Right lung (tissue), 10 donors: ENCODE measurements around the gene RTL1. TPM values are rescaled to one million over a fixed set of nuclear protein-coding genes. Genes with fewer than 3 reads are reported as not detected.
A peak's percentile ranks its signal among the peaks of the same experiment; 100 is the strongest.

ENCODE experiments used
- DNase-seq, 2 donors: peaks; one replicate each; pipeline ENCODE4 v3.0.0-alpha.2; 2013
- long read RNA-seq, 8 donors: transcript quantifications; one replicate each; lab custom pipeline, GENCODE V29; 2026
- polyA plus RNA-seq, 5 donors: library from polyadenylated mRNA; unstranded; fragments of 120-200 nt; gene quantifications; one replicate each; pipeline versions ENCODE4 v1.2.1 to v1.2.3, GENCODE V29; 2013; ENCODE audit warnings: inconsistent platforms in 1 of 5, low replicate concordance in 1 of 5; ENCODE audit not compliant: insufficient read length in 5 of 5, insufficient read depth in 1 of 5

The RTL1 gene
- polyA plus RNA-seq = 1 to 10 TPM in 1 of 5 donors, under 1 TPM in 4; 0.07 to 2.4 (median 0.11) TPM
- long read RNA-seq, donor 1 = 0 reads
- long read RNA-seq, donor 2 = 0 reads
- long read RNA-seq, donor 3, full-length matches to known transcripts = 1 of 1 reads
- long read RNA-seq, donor 3, partial matches to known transcripts = 0 of 1 reads
- long read RNA-seq, donor 3, other reads (novel, unspliced or antisense) = 0 of 1 reads
- long read RNA-seq, donor 4 = 0 reads
- long read RNA-seq, donor 5 = 0 reads
- long read RNA-seq, donor 6 = 0 reads
- long read RNA-seq, donor 7, full-length matches to known transcripts = 1 of 1 reads
- long read RNA-seq, donor 7, partial matches to known transcripts = 0 of 1 reads
- long read RNA-seq, donor 7, other reads (novel, unspliced or antisense) = 0 of 1 reads
- long read RNA-seq, donor 8, full-length matches to known transcripts = 1 of 1 reads
- long read RNA-seq, donor 8, partial matches to known transcripts = 0 of 1 reads
- long read RNA-seq, donor 8, other reads (novel, unspliced or antisense) = 0 of 1 reads

GRCh38 chr14:100903672-100904185 lies at the start of gene RTL1:
Gene RTL1 (minus strand): TSS chr14:100903722. CDS start chr14:100884788, 18,934 bp downstream.
- no peak for DNase-seq

GRCh38 chr14:100950024-100950423 lies 46.5 kb upstream of the RTL1 start:
- DNase-seq = no peak

GRCh38 chr14:100944052-100944451 lies 40.5 kb upstream of the RTL1 start:
- DNase-seq = no peak

- no peak for DNase-seq
These were observed 26.7 kb upstream of the RTL1 start for GRCh38 chr14:100930270-100930669.

GRCh38 chr14:100915560-100915959 lies 12.0 kb upstream of the RTL1 start:
- no peak for DNase-seq

GRCh38 chr14:100914597-100915021 lies 11.1 kb upstream of the RTL1 start:
- no peak for DNase-seq

- no peak for DNase-seq
These were observed 8.3 kb upstream of the RTL1 start for GRCh38 chr14:100911665-100912316.

GRCh38 chr14:100910888-100911664 lies 7.6 kb upstream of the RTL1 start:
- no peak for DNase-seq

- DNase-seq = no peak
These were observed 5.9 kb upstream of the RTL1 start for GRCh38 chr14:100909439-100909838.

- DNase-seq = no peak
These were observed 3.7 kb upstream of the RTL1 start for GRCh38 chr14:100907240-100907639.

- DNase-seq = no peak
These were observed 2.9 kb upstream of the RTL1 start for GRCh38 chr14:100906420-100906819.

GRCh38 chr14:100905166-100905565 lies 1.6 kb upstream of the RTL1 start:
- DNase-seq = no peak

GRCh38 chr14:100904307-100905087 lies 975 bp upstream of the RTL1 start:
- DNase-seq = peak in 1 of 2 donors; percentile 18

GRCh38 chr14:100903134-100903468 lies 421 bp downstream of the RTL1 start:
- DNase-seq = no peak

- DNase-seq = no peak
These were observed 1.0 kb downstream of the RTL1 start for GRCh38 chr14:100902295-100903133.

GRCh38 chr14:100901391-100902183 lies 1.9 kb downstream of the RTL1 start:
- DNase-seq = no peak

- DNase-seq = no peak
These were observed 2.6 kb downstream of the RTL1 start for GRCh38 chr14:100900837-100901390.

GRCh38 chr14:100899884-100900771 lies 3.4 kb downstream of the RTL1 start:
- DNase-seq = peak in 1 of 2 donors; percentile 13
